HG03064 (cell line): ENCODE results near the gene ADORA1.

Experiments used
- ATAC-seq: cut with Tn5 transposase; IDR thresholded peaks from one replicate; pipeline ENCODE4 v1.9.1; 2021; ENCODE audit warnings: low read depth; ENCODE audit not compliant: unreplicated experiment

The ADORA1 gene

GRCh38 chr1:203181586-203182386, 54.3 kb downstream of the ADORA1 start:
- ATAC-seq = no peak

DNA sequence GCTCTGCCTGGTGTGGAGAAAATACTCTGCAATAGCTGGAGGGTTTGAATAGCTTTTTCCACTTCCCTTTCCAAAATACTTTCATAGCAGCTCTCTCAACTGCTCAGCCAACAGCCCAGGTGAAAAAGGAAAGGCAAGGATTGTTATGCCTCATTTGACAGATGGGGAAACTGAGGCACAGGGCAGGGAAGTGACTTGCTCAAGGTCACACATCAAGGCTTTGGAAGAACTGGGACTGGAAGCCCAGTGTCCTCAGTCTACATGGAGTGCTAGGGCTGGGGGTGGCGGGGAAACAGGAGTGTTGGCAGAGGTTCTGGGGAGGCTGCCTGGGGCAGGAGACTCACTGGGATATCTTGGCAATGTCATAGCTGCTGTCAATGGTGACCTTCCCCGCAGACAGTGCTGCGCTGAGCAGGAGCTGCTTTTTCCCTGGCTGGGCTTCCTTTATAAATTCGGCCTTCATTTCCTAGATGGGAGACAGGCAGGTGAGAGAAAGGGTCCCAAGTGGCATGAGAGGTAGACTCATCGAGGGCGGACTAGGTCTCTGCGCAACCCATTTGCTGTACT, 54.9 kb downstream of the ADORA1 start:
- ATAC-seq = no peak

- ATAC-seq = no peak
Observed at GRCh38 chr1:203183828-203184227, 56.3 kb downstream of the ADORA1 start.

GRCh38 chr1:203184467-203184866, 56.9 kb downstream of the ADORA1 start:
- no peak for ATAC-seq

DNA sequence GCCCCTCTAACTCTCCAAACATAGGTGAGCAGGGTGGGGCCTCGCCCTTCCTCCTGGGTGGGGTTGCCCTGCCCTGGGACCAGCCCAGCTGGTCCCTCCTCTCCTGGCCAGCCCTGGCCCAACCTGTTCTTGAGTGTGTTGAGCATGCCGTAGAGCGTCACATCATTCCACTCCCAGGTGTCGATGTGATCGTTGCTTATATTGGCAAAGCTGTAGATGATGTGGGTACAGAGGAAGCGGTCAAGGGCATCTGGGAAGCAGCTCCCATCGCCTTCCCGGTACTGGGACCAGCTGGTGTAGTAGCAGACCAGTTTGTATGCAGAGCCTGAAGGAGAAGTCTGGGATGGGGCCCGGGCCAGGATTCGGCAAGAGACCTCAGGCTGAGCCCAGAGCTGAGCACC, 57.5 kb downstream of the ADORA1 start:
- no peak for ATAC-seq

DNA sequence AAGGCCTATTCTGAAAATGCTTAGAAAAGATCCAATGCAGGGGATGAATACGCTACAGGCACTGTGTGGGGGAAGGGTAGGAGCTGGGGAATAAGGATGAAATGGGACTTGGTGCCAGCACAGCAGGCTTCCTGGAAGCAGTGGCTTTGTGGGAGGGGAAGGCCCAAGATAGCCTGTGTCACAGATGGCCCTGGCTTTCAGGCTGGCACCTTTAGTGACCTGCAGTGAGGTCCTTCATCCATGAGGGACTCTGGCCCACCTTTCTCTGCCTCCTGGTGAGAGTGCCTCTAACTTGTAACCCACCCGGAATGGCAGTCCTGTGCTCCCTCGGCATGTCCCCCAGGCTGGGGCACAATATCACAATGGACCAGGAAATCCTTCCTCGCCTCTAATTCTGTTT, 58.1 kb downstream of the ADORA1 start:
- no peak for ATAC-seq

GRCh38 chr1:203186091-203186445, 58.5 kb downstream of the ADORA1 start:
- no peak for ATAC-seq

DNA sequence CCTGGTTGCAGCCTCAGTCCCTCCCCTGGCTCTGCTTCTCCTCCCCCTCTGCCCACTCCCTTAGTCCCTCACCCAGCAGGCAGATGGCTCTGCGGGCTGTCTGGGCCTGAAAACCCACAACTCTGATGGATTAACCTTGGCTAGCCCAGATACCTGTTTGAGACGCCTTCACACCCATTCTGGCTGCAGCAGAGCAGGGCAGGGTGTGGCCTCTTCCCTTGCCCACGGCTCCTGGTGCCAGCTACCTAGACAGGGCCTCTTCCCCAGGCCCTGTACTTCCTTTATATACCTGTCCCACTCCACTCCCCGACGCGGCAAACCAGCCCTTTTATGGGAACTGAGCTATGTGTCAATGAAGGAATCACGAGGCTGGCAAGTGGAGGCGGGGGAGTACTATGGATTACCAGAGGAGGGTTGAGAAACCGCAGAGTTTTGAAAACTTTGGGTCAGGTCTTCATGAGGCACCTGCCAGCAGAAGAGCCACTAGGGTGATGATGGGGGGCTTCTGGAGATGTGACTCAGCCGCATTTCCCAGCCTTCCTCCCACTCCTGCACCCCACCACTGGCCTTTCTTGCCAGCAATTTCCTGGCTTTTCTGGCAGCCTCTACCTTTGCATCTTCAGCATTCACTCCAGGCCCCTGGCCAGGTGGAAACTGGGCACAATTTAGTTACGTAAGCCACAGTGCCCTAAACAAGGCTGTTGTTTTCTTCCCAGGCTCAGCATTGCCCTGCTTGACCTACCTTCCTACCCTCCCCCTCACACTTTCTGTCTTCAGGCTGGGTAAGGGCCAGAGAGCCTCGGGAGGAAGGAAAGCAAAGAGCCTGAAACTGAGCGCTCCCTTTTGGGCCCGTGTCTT, 59.1 kb downstream of the ADORA1 start, which contains the start of gene CHI3L1:
TSS of gene CHI3L1 (minus strand) at position 259 of the 858 bp plus-strand sequence. CDS start at position 178, 81 bp downstream.
- ATAC-seq = no peak

DNA sequence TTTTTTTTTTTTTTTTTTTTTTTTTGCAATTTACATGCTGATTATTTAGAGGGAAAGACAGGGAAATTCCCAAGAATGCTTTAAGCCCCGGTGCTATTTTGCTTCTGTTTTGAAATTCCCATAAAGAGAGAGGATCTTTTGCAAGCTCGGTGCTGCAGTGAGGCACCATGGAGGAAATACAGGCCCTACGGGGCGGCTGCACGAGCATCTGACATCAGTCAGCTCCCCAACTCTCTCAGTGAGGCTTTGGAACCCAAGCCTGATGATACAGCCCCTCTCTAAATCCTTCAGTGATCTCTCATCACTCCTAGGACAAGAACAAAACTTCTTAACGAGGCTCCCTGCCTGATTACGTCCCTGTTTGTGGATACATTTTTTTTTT, 59.8 kb downstream of the ADORA1 start:
- no peak for ATAC-seq

- no peak for ATAC-seq
Observed at GRCh38 chr1:203187689-203188264, 60.3 kb downstream of the ADORA1 start.

GRCh38 chr1:203188686-203189232, 61.2 kb downstream of the ADORA1 start:
- no peak for ATAC-seq

DNA sequence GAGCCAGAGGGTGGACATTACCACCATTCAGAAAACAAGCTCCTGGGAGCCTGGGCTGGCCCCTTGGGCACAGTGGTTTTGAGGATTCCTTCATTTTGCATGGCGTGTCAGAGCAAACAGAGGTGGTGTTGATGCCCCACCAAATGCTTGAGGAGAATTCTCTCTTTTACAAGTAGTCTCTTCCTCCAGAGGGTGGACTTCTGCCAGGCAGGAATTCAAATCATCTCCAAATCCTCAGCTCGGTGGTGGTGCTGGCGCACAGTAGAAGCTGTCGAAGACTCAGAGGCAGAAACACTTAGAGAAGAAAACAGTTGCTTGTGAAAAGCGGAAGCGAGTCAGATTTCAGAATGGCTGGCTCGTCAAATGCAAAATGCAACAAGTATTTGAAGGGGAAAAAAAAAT, 62.4 kb downstream of the ADORA1 start:
- ATAC-seq = no peak

GRCh38 chr1:203190949-203191348, 63.4 kb downstream of the ADORA1 start:
- no peak for ATAC-seq

DNA sequence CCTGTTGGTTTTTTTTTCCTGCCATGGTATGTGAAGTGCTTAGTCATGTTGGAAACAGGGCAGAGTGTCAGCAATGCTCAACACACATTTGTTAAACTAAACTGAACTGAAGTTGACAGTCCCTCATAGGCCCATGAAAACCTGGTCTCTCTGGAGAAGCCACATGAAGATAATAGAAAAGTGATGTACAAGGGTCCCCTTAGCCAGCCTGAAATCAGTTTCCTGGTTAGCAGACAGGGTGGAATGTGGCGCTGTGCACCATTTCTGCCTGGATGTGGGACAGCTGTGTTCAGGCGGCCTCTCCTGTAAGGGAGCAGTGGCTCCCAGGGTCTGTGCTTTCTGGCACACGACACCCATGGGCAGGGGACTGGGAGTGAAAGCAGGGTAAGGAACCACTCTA, 68.8 kb downstream of the ADORA1 start:
- ATAC-seq = no peak

- no peak for ATAC-seq
Observed at GRCh38 chr1:203197625-203198024, 70.1 kb downstream of the ADORA1 start.

DNA sequence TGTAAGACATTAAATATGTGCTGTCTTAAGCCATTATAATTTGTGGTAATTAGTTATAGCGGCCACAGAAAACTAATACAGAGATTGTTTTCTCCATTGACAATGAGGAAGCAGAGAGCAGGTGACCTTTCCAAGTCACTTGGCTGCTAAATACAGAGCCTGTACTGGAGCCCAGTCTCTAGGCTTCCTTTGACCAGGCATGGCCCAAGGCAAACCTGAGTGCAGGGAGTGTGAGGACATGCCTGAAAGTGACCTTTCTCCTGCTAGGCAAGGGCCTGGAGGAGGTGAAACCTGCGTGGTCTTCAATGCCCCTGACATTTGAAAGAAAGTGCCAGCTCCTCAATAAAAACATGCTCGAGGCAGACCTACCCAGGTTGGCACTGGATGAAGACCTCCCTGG, 71.5 kb downstream of the ADORA1 start:
- ATAC-seq = no peak

DNA sequence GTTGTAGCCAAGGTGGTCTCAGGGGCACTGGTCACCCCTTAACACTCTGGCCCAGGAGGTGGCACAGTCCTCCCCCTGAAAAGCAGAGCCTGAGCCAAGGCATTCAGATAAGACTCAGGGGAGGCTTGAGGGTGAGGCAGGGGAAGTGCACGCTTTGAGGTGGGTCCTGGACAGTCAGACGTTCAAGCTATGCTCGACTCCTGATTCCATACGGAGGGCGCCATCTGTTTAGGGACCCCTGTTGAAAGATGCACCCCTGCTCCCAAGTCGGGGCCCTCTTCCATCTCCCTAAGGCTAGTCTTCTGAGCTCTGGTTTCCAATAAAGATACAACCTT, 71.9 kb downstream of the ADORA1 start:
- no peak for ATAC-seq

- ATAC-seq = no peak
Observed at GRCh38 chr1:203199816-203200571, 72.5 kb downstream of the ADORA1 start.

DNA sequence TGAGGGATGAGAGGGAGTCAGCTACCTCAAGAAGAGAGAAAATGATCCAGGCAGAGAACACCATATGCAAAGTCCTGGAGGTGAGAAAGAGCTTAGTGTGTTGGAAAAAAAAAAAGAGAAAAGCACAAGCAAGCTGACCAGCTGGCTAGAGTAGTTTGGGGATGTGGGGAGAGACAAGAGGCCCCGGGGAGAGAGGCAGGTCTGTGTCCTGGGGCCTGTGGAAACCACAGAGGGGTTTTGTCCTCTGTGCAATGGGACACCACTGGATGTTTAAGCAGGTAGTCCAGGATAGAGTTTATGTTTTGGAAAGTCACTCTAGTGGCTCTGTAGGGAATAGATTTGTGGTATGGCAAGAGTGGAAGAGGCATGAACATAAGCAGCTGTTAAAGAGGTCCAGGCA, 73.4 kb downstream of the ADORA1 start:
- ATAC-seq = no peak

DNA sequence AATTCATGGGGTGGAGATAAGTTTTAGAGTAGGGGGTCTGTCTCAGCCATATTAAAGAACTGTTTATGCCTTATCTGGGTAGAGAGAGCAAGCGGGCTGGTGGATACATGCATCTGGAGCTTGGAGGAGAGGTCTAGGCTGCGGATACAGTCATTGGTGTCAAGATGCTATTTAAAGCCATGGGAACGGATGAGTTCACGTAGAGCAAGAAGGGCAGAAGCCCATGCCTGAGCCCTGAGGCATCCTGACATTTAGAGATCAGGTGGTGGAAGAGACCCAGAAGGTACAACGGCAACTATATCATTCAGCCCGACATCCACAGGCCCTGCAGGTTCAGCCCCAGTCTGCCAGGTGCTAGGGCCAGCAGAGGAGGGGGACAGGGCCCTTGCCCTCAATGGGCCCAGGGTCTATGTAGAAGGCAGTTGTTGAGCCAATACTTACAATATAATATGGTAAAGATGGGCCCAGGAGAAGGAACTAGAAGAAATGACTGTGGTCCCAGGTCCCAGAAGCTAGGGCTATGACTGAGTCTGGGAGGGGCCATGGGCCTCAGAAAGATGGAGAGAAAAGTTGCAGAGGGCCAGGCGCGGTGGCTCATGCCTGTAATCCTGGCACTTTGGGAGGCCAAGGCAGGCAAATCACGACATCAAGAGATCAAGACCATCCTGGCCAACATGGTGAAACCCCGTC, 74.1 kb downstream of the ADORA1 start:
- no peak for ATAC-seq
